Activated CD8-positive, alpha-beta memory T cell treated with anti-CD3 and anti-CD28 coated beads, Interleukin-2, amount 50 U/mL, for 1 hour (primary cell): ENCODE measurements around the gene FLNB.

ENCODE experiments used
- DNase-seq: peaks from one replicate; pipeline ENCODE4 v3.0.0-alpha.2; 2020; ENCODE audit errors: extremely low read depth

The FLNB gene

GRCh38 chr3:58106061-58106460 lies 97.8 kb downstream of the FLNB start:
- DNase-seq, result no peak

- DNase-seq, result no peak
Observed at GRCh38 chr3:58106640-58107039, 98.4 kb downstream of the FLNB start.

GRCh38 chr3:58107597-58107996 lies 99.4 kb downstream of the FLNB start:
- DNase-seq, result no peak

- DNase-seq, result no peak
Observed at GRCh38 chr3:58109752-58110151, 101.5 kb downstream of the FLNB start.

- DNase-seq, result no peak
Observed at GRCh38 chr3:58111513-58112184, 103.4 kb downstream of the FLNB start.

GRCh38 chr3:58112185-58112535 lies 103.9 kb downstream of the FLNB start:
- DNase-seq, result no peak

GRCh38 chr3:58115175-58115574 lies 107.0 kb downstream of the FLNB start:
- no peak for DNase-seq

- peak; percentile 30 for DNase-seq
Observed at GRCh38 chr3:58116161-58116955, 108.1 kb downstream of the FLNB start.

- no peak for DNase-seq
Observed at GRCh38 chr3:58116985-58117384, 108.8 kb downstream of the FLNB start.

- no peak for DNase-seq
Observed at GRCh38 chr3:58117561-58118181, 109.4 kb downstream of the FLNB start.

- no peak for DNase-seq
Observed at GRCh38 chr3:58119186-58119585, 111.0 kb downstream of the FLNB start.

GRCh38 chr3:58120075-58120812 lies 112.0 kb downstream of the FLNB start:
- no peak for DNase-seq

- DNase-seq, result no peak
Observed at GRCh38 chr3:58121183-58121582, 113.0 kb downstream of the FLNB start.

GRCh38 chr3:58122936-58123700 lies 114.9 kb downstream of the FLNB start:
- DNase-seq, result no peak

- no peak for DNase-seq
Observed at GRCh38 chr3:58124387-58124786, 116.2 kb downstream of the FLNB start.

- DNase-seq, result no peak
Observed at GRCh38 chr3:58129041-58129770, 121.0 kb downstream of the FLNB start.

- DNase-seq, result no peak
Observed at GRCh38 chr3:58130591-58130990, 122.4 kb downstream of the FLNB start.

- no peak for DNase-seq
Observed at GRCh38 chr3:58131101-58131825, 123.0 kb downstream of the FLNB start.

GRCh38 chr3:58132850-58133249 lies 124.6 kb downstream of the FLNB start:
- no peak for DNase-seq

- no peak for DNase-seq
Observed at GRCh38 chr3:58134468-58134867, 126.2 kb downstream of the FLNB start.
